HUDEP-2 (cell line): ENCODE results near the gene RNU1-2.
"Not testable (repeated sequence)": the region's sequence is repeated elsewhere in the genome, so short reads cannot be mapped to it uniquely, and the experiment has no call there.

ENCODE experiments used
- DNase-seq, 76 experiments: peaks; one replicate each; lab custom pipeline; 2025; ENCODE audit not compliant: unreplicated experiment in 76 of 76; lab: John Stamatoyannopoulos, UW

Gene RNU1-2

GRCh38 chr1:16905868-16906702, 10.3 kb downstream of the RNU1-2 start:
- no peak for DNase-seq

- no peak for DNase-seq
These were observed 11.1 kb downstream of the RNU1-2 start for GRCh38 chr1:16906873-16907272.

- DNase-seq: no peak
These were observed 12.3 kb downstream of the RNU1-2 start for GRCh38 chr1:16907870-16908758.

- DNase-seq: not testable (repeated sequence)
These were observed 16.3 kb downstream of the RNU1-2 start for GRCh38 chr1:16911851-16912721.

- not testable (repeated sequence) for DNase-seq
These were observed 17.0 kb downstream of the RNU1-2 start for GRCh38 chr1:16912742-16913141.

- no peak for DNase-seq
These were observed 17.5 kb downstream of the RNU1-2 start for GRCh38 chr1:16913181-16913832.

GRCh38 chr1:16913833-16914662, 18.3 kb downstream of the RNU1-2 start:
- DNase-seq: peak in 73 of 76 experiments; percentile 30 to 94 (median 85)

GRCh38 chr1:16914928-16915626, 19.3 kb downstream of the RNU1-2 start:
- not testable (repeated sequence) for DNase-seq

- no peak for DNase-seq
These were observed 19.8 kb downstream of the RNU1-2 start for GRCh38 chr1:16915627-16915973.

- not testable (repeated sequence) for DNase-seq
These were observed 20.5 kb downstream of the RNU1-2 start for GRCh38 chr1:16916036-16916880.

GRCh38 chr1:16918371-16918770, 22.6 kb downstream of the RNU1-2 start:
- DNase-seq: no peak

- DNase-seq: not testable (repeated sequence)
These were observed 23.3 kb downstream of the RNU1-2 start for GRCh38 chr1:16918936-16919665.

GRCh38 chr1:16920951-16921350, 25.2 kb downstream of the RNU1-2 start:
- no peak for DNase-seq

GRCh38 chr1:16921391-16922185, 25.8 kb downstream of the RNU1-2 start, which contains the start of gene CROCC:
Gene CROCC (plus strand): TSS chr1:16921931. CDS start chr1:16922019, 88 bp downstream.
- no peak for DNase-seq

- DNase-seq: no peak
These were observed 26.7 kb downstream of the RNU1-2 start for GRCh38 chr1:16922466-16922865.

GRCh38 chr1:16922885-16923431, 27.2 kb downstream of the RNU1-2 start:
- no peak for DNase-seq
